Chondrocyte (in vitro differentiated cells): ENCODE measurements around the gene ACKR1. TPM values are rescaled to one million over a fixed set of nuclear protein-coding genes. Genes with fewer than 3 reads are reported as not detected.

Source experiments
- DNase-seq: peaks from one replicate; pipeline ENCODE4 v3.0.0; 2021; ENCODE audit warnings: mixed read lengths, low spot score
- H3K27ac Mint-ChIP-seq: one replicate; pipeline ENCODE4 v1.8.0; 2021; ENCODE audit warnings: mild to moderate bottlenecking, moderate library complexity, mixed read lengths; ENCODE audit not compliant: unreplicated experiment
- H3K27me3 Mint-ChIP-seq: 2 replicates; pipeline ENCODE4 v1.8.0; 2021; ENCODE audit warnings: low read depth, mixed read lengths
- H3K36me3 Mint-ChIP-seq: 2 replicates; pipeline ENCODE4 v1.8.0; 2021; ENCODE audit warnings: low read depth, mixed read lengths
- H3K4me1 Mint-ChIP-seq: 2 replicates; pipeline ENCODE4 v1.8.0; 2021; ENCODE audit warnings: low read depth, mild to moderate bottlenecking, mixed read lengths
- H3K4me3 Mint-ChIP-seq: one replicate; pipeline ENCODE4 v1.8.0; 2021; ENCODE audit warnings: mild to moderate bottlenecking, moderate library complexity, mixed read lengths; ENCODE audit not compliant: unreplicated experiment
- H3K9me3 Mint-ChIP-seq: 2 replicates; pipeline ENCODE4 v1.8.0; 2021; ENCODE audit warnings: low read depth, mixed read lengths
- CTCF ChIP-seq: fragments of 200-600 bp; sonication (generic); IDR thresholded peaks from 2 replicates; pipeline ENCODE4 v1.5.0; 2021; ENCODE audit warnings: antibody characterized with exemption, mild to moderate bottlenecking, moderate library complexity
- total RNA-seq: library from RNA; stranded (reverse); gene quantifications from 3 replicates; pipeline ENCODE4 v1.2.1, GENCODE V29; 2021

Gene ACKR1
- total RNA-seq, 1 donor from 2014 or later: not detected

- H3K9me3 Mint-ChIP-seq: no peaks in the 10 kb centered on the region
- H3K4me3 Mint-ChIP-seq: no peak overlapping the region
- TF ChIP-seq CTCF: peak; percentile 82
- no peaks in the 10 kb centered on the region for H3K36me3 Mint-ChIP-seq
- no peak overlapping the region for H3K27ac Mint-ChIP-seq
- H3K4me1 Mint-ChIP-seq: no peaks in the 10 kb centered on the region
- DNase-seq: no peak
- H3K27me3 Mint-ChIP-seq: peaks cover 42% of the 10 kb centered on the region
These were observed 6.9 kb downstream of the ACKR1 start for GRCh38 chr1:159211331-159212136.

GRCh38 chr1:159212596-159212995 is 7.9 kb downstream of the ACKR1 start:
- H3K27ac Mint-ChIP-seq: no peak overlapping the region
- H3K27me3 Mint-ChIP-seq: peaks cover 47% of the 10 kb centered on the region
- H3K4me3 Mint-ChIP-seq: no peak overlapping the region
- no peaks in the 10 kb centered on the region for H3K9me3 Mint-ChIP-seq
- H3K36me3 Mint-ChIP-seq: no peaks in the 10 kb centered on the region
- no peaks in the 10 kb centered on the region for H3K4me1 Mint-ChIP-seq
- no peak for DNase-seq
- TF ChIP-seq CTCF: no peak

GRCh38 chr1:159214149-159214760 is 9.6 kb downstream of the ACKR1 start:
- Mint-ChIP-seq H3K4me3 (no peak overlapping the region), H3K4me1 (no peaks in the 10 kb centered on the region), H3K9me3 (no peaks in the 10 kb centered on the region), H3K27ac (no peak overlapping the region), H3K36me3 (no peaks in the 10 kb centered on the region), H3K27me3 (peaks cover 39% of the 10 kb centered on the region)
- TF ChIP-seq CTCF: peak; percentile 89
- DNase-seq: no peak

GRCh38 chr1:159218649-159219636 is 14.3 kb downstream of the ACKR1 start:
- Mint-ChIP-seq H3K4me1 (no peaks in the 10 kb centered on the region), H3K27ac (no peak overlapping the region), H3K27me3 (peaks cover 22% of the 10 kb centered on the region), H3K4me3 (no peak overlapping the region), H3K36me3 (no peaks in the 10 kb centered on the region), H3K9me3 (no peaks in the 10 kb centered on the region)
- no peak for TF ChIP-seq CTCF
- DNase-seq: no peak
